ENCODE results near the gene CD226. TPM values are rescaled to one million over a fixed set of nuclear protein-coding genes. Genes with fewer than 3 reads are reported as not detected.

Gene CD226
- total and polyA plus RNA-seq, 2 of the 4 experiments (the other 2 are of a cell fraction), result 0.29 to 1.1 TPM

GRCh38 chr18:69887256-69887655 is 60.4 kb downstream of the CD226 start:
- Histone ChIP-seq H3K9me3 (ENCODE audit: control insufficient read depth, insufficient read depth, low read length) (no peaks in the 10 kb centered on the region), H2AK5ac (ENCODE audit: low read depth, low read length) (no peak overlapping the region), H3K27ac (ENCODE audit: insufficient read depth, low read length) (no peak overlapping the region), H3K4me1 (ENCODE audit: control insufficient read depth, insufficient read depth, low read length) (0 out of 2 replicates have a peak, but pooled peaks cover 1% of the 10 kb centered on the region), H2BK5ac (ENCODE audit: low read depth, low read length, poor library complexity, severe bottlenecking) (no peak overlapping the region), H3K27me3 (ENCODE audit: control insufficient read depth, insufficient read depth, low read length) (no peaks in the 10 kb centered on the region), H3K4ac (ENCODE audit: low read depth, low read length) (no peak overlapping the region), H4K91ac (ENCODE audit: insufficient read depth, low read depth, low read length) (no peak overlapping the region), H3K79me1 (ENCODE audit: low read depth in 1 of 2, low read length in 2 of 2) (no peaks in the 10 kb centered on the region), H4K8ac (ENCODE audit: low read depth in 2 of 2, low read length in 2 of 2) (no peak overlapping the region), H2BK120ac (ENCODE audit: low read depth, low read length) (no peak overlapping the region), H2BK15ac (ENCODE audit: low read depth, low read length) (no peak overlapping the region), H3K36me3 (ENCODE audit: control insufficient read depth, insufficient read depth, low read length) (no peaks in the 10 kb centered on the region), H3K4me3 (ENCODE audit: insufficient read depth, low read depth, low read length) (no peak overlapping the region), H2AFZ (replicated peaks; ENCODE audit: low read length, poor library complexity) (no peak overlapping the region), H2BK20ac (ENCODE audit: low read depth, low read length) (no peak overlapping the region), H3K23ac (ENCODE audit: low read depth, low read length) (no peak overlapping the region), H3K9me1 (ENCODE audit: insufficient read depth, low read length) (no peaks in the 10 kb centered on the region; the same call in none of the 2 replicates), H3K18ac (ENCODE audit: low read depth, low read length) (no peak overlapping the region), H3K56ac (ENCODE audit: extremely low read depth, insufficient read depth, low read length) (no peak overlapping the region), H4K20me1 (ENCODE audit: insufficient read depth, low read length) (no peaks in the 10 kb centered on the region), H3K4me2 (ENCODE audit: low read depth, low read length) (no peak overlapping the region), H2AK9ac (replicated peaks; ENCODE audit: low read depth, low read length, poor library complexity) (no peak overlapping the region), H4K5ac (ENCODE audit: low read depth, low read length) (no peak overlapping the region), H3K9ac (ENCODE audit: low read depth, low read length) (no peak overlapping the region), H3K14ac (replicated peaks; ENCODE audit: low read depth, low read length) (no peak overlapping the region)
- no peak for ATAC-seq (ENCODE audit: low read depth)
- intact Hi-C loops (cut with micrococcal nuclease) (no loop called here), in situ Hi-C loops (cut with MboI; ENCODE audit: low sequenced_read_pairs) (no loop called here), dilution Hi-C loops (cut with HindIII; ENCODE audit: low sequenced_read_pairs, unreplicated experiment) (no loop called here)
- no TSS peak for BruUV-seq (replicated peaks)
- no peak for DNase-seq
- POLR2A ChIA-PET (ENCODE audit: unreplicated experiment), result no interaction called here
- CTCF ChIA-PET, result interaction anchor here (0.7 to 1.0 kb wide), 2 partner anchors 19 to 46 kb away, joined by 3 read pairs; no protein-coding TSS in a partner anchor
- TF ChIP-seq RAD21 (IDR thresholded peaks at IDR 0.05; ENCODE audit: low read length) (no peak), ELK1 (IDR thresholded peaks at IDR 0.05; ENCODE audit: borderline replicate concordance, low read depth, low read length) (no peak), BHLHE40 (IDR thresholded peaks at IDR 0.05; ENCODE audit: low read depth, low read length) (no peak), SMC3 (IDR thresholded peaks at IDR 0.05; ENCODE audit: low read depth, low read length) (no peak), RFX5 (IDR thresholded peaks at IDR 0.05; ENCODE audit: low read depth, low read length) (no peak), NFE2L2 (IDR thresholded peaks at IDR 0.05; ENCODE audit: low read depth, low read length) (no peak), FOS (IDR thresholded peaks at IDR 0.05; ENCODE audit: low read depth, low read length) (no peak), CHD1 (IDR thresholded peaks at IDR 0.05; ENCODE audit: low read depth, low read length) (no peak), POLR2A (IDR thresholded peaks at IDR 0.05; ENCODE audit: low read depth, low read length) (no peak), MAZ (IDR thresholded peaks at IDR 0.05; ENCODE audit: borderline replicate concordance, low read depth, low read length) (no peak), RCOR1 (IDR thresholded peaks at IDR 0.05; ENCODE audit: insufficient replicate concordance, low read length) (no peak), MXI1 (IDR thresholded peaks at IDR 0.05; ENCODE audit: borderline replicate concordance, low read depth, low read length) (no peak), USF2 (IDR thresholded peaks at IDR 0.05; ENCODE audit: low read depth, low read length) (no peak), CEBPB (IDR thresholded peaks at IDR 0.05; ENCODE audit: low read depth, low read length) (no peak), CTCF (conservative IDR thresholded peaks at IDR 0.05; ENCODE audit: low read depth, low read length) (no peak), MAFK (IDR thresholded peaks at IDR 0.05; ENCODE audit: low read depth, low read length) (no peak)
- 77% methylated on average over 2 of the region's 2 CpGs; no CpG with 5 or more reads in 1 of the 2 experiments for WGBS, 2 experiments (ENCODE audit: extremely low coverage in 2 of 2, insufficient read length in 1 of 2)

All from IMR-90 (cell line).